ENCODE results near the gene CDK5.

Gene CDK5

DNA sequence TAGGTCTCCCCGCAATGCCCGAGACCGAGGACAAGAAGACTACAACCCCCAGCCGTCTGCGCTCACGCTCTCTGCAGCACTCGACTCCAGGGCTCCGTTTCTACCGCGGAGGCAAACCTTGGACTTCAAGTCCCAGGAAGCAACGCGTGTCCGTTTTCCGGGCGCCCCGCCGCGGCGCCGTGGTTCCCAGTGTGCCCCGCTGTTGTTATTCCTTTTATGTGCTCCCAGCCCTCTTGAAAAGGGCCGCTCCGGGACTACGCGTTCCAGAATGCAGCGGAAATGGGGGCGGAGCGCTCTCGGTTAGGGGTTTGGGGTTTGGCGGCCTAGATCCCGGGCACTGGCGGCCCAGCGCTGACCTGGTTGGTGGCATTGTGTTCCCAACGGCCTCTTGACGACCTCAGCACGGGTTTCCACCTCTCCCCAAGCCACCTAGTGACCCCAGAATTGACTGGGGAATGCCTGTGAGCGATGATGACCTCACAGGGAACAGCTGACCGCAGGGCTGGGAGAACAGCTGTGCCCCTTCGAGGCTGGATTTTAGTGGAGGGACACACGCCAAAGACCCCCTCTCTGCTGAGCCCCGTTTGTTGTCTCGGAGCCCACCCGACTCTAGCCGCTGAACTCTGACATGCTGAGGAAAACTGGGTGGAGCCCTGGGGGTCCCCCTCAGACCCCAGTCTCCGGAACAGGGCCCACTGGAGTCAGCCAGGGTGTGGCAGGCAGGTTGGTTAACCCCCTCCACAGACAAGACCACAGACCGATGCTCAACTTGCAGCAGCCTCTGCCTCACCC is 488 bp upstream of the CDK5 start:
- H3K27ac ChIP-seq, result peak overlapping the region; percentile 92
- TF ChIP-seq, protein P1, sequence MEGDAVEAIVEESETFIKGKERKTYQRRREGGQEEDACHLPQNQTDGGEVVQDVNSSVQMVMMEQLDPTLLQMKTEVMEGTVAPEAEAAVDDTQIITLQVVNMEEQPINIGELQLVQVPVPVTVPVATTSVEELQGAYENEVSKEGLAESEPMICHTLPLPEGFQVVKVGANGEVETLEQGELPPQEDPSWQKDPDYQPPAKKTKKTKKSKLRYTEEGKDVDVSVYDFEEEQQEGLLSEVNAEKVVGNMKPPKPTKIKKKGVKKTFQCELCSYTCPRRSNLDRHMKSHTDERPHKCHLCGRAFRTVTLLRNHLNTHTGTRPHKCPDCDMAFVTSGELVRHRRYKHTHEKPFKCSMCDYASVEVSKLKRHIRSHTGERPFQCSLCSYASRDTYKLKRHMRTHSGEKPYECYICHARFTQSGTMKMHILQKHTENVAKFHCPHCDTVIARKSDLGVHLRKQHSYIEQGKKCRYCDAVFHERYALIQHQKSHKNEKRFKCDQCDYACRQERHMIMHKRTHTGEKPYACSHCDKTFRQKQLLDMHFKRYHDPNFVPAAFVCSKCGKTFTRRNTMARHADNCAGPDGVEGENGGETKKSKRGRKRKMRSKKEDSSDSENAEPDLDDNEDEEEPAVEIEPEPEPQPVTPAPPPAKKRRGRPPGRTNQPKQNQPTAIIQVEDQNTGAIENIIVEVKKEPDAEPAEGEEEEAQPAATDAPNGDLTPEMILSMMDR (conservative IDR thresholded peaks at IDR 0.05), result no peak

DNA sequence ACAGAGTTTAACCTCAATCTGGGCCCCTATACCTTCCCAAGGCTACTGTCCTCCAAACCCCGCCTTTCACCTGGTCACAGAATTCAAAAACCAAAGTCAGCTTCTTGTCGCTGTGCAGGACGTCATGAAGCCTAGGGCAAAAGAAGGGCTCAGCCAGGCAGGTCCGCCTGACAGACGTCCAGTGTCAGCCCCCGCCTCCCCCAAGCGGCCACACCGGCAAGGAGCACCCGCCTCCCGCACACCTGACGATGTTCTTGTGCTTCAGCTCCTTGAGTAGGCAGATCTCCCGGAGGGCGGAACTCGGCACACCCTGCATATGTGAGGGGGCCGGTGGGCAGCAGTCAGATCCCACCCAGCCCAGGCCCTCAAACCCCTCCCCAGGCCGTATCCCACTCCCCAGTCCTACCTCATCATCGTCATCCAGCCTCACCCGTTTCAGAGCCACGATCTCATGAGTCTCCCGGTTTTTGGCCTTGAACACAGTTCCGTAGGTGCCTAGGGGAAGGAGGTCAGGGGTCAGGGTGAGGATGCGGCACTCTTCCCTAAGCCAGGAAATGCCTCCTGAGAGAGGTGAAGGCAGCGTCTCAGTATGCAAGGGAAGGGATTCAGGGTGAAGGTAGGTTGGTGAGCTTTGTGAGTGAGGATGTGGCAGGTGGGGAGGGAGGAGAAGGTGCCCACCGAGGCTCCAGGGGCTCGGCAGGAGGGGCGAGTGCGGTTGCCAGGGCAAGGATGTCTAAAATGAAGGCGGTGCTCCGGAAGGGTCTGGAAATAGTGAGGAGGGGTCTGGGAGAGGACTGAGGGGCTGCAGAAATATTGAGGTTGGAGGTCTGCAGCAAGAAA is 811 bp downstream of the CDK5 start:
- TF ChIP-seq, protein P1 (conservative IDR thresholded peaks at IDR 0.05), result no peak
- peak overlapping the region; percentile 92 for H3K27ac ChIP-seq

DNA sequence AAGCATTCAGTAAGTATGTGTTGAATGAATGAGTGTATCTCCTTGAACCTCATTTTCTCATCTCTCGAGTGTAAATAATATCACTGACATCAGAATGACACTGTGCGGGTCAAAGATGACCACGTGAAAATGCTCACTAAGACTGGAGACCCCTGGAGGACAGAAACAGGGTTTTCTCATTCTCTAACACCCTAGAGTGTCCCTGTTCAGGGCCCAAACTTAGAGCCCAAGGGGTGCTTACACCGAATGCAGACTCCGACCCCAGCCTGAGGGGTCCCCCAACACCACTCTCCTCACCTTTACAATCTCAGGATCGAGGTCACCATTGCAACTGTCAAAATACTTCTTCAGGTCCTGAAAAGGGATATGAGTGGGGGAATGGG is 1.4 kb downstream of the CDK5 start:
- TF ChIP-seq, protein P1 (conservative IDR thresholded peaks at IDR 0.05), result no peak
- H3K27ac ChIP-seq, result no peak overlapping the region

DNA sequence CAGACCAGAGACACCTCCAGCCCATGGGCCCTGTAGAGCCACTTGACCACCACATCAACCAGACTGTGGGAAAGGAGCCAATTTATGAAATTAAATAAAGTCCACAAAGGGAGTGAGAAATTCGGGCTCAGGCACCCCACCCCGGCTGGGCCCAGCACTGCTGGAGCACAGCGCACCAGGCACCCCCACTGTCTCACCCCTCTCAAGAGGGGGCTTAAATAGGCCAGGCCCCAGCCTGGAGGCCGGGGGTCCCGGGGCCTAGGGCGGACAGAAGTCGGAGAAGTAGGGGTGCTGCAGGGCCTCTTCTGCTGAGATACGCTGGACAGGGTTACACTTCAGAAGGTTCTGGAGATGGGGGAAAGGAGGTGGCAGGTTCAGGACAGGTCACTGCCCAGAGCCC is 3.9 kb downstream of the CDK5 start:
- TF ChIP-seq, protein P1 (conservative IDR thresholded peaks at IDR 0.05), result no peak
- no peak overlapping the region for H3K27ac ChIP-seq

DNA sequence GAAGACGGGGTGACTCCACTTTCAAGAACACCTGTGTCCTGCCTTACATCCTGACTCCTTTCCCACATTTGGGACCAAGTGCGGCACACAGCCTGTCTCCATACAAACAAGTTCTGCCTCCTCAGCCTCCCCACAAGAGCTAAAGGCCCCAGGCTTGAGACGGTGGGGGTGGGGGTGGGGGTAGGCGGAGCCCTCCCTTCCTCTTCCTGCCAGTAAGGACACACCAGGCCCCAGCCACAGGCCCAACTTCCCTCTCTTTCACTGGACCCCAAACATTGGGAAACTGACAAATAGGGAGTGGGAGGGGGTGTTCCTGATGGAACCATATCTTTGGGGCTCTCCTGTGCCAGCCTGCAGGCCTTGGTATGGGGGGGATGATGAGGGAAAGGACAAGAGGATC is 4.6 kb downstream of the CDK5 start:
- no peak overlapping the region for H3K27ac ChIP-seq
- TF ChIP-seq, protein P1 (conservative IDR thresholded peaks at IDR 0.05), result no peak

DNA sequence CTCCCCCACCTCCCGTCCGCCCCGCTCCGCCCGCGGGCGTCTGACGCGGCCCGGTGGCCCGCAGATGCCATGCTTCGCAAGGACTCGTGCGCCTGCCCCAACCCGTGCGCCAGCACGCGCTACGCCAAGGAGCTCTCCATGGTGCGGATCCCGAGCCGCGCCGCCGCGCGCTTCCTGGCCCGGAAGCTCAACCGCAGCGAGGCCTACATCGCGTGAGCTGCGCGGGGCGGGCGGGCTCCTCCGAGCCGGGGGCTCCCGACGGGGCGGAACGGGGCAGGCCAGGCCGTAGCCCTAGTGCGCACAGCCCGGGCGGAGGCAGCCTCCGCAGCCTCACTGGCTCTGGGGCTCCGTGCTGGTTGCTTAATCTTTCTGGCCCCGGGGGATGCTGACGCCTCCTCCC is 6.6 kb downstream of the CDK5 start:
- no peak overlapping the region for H3K27ac ChIP-seq
- TF ChIP-seq, protein P1 (conservative IDR thresholded peaks at IDR 0.05), result no peak

DNA sequence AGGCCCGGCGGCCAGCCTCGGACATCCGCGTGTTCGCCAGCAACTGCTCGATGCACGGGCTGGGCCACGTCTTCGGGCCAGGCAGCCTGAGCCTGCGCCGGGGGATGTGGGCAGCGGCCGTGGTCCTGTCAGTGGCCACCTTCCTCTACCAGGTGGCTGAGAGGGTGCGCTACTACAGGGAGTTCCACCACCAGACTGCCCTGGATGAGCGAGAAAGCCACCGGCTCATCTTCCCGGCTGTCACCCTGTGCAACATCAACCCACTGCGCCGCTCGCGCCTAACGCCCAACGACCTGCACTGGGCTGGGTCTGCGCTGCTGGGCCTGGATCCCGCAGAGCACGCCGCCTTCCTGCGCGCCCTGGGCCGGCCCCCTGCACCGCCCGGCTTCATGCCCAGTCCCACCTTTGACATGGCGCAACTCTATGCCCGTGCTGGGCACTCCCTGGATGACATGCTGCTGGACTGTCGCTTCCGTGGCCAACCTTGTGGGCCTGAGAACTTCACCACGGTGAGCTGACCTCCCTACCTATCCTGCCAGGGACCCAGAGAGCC is 8.7 kb downstream of the CDK5 start:
- TF ChIP-seq, protein P1 (conservative IDR thresholded peaks at IDR 0.05), result no peak
- H3K27ac ChIP-seq, result no peak overlapping the region
